Middle frontal gyrus (tissue), 1 donor: ENCODE measurements around the gene STK17A.
"Not testable (repeated sequence)": the region's sequence is repeated elsewhere in the genome, so short reads cannot be mapped to it uniquely, and the experiment has no call there.

Experiments
- DNase-seq: peaks from one replicate; pipeline ENCODE4 v3.0.0-alpha.2; 2015; ENCODE audit warnings: low spot score; ENCODE audit errors: extremely low spot score

Gene STK17A

GRCh38 chr7:43568529-43568928 lies 14.4 kb upstream of the STK17A start:
- DNase-seq, result no peak

- DNase-seq, result no peak
Measured at GRCh38 chr7:43569424-43569823, 13.5 kb upstream of the STK17A start.

- no peak for DNase-seq
Measured at GRCh38 chr7:43570688-43571365, 12.1 kb upstream of the STK17A start.

GRCh38 chr7:43572516-43573049 lies 10.3 kb upstream of the STK17A start:
- no peak for DNase-seq

- not testable (repeated sequence) for DNase-seq
Measured at GRCh38 chr7:43573832-43574231, 9.1 kb upstream of the STK17A start.

- no peak for DNase-seq
Measured at GRCh38 chr7:43575506-43575905, 7.4 kb upstream of the STK17A start.

- DNase-seq, result no peak
Measured at GRCh38 chr7:43576241-43576640, 6.7 kb upstream of the STK17A start.

- DNase-seq, result no peak
Measured at GRCh38 chr7:43577485-43577951, 5.4 kb upstream of the STK17A start.

GRCh38 chr7:43583424-43584194 lies 701 bp downstream of the STK17A start:
- no peak for DNase-seq

GRCh38 chr7:43584195-43584586 lies 1.3 kb downstream of the STK17A start:
- DNase-seq, result no peak

- not testable (repeated sequence) for DNase-seq
Measured at GRCh38 chr7:43584733-43585132, 1.8 kb downstream of the STK17A start.

- DNase-seq, result no peak
Measured at GRCh38 chr7:43585562-43585961, 2.7 kb downstream of the STK17A start.

- no peak for DNase-seq
Measured at GRCh38 chr7:43586251-43586900, 3.5 kb downstream of the STK17A start.

- no peak for DNase-seq
Measured at GRCh38 chr7:43588477-43589132, 5.7 kb downstream of the STK17A start.

- no peak for DNase-seq
Measured at GRCh38 chr7:43589133-43589478, 6.2 kb downstream of the STK17A start.

GRCh38 chr7:43589728-43590127 lies 6.8 kb downstream of the STK17A start:
- no peak for DNase-seq

- DNase-seq, result no peak
Measured at GRCh38 chr7:43590862-43591557, 8.1 kb downstream of the STK17A start.

GRCh38 chr7:43591558-43592180 lies 8.8 kb downstream of the STK17A start:
- no peak for DNase-seq

- no peak for DNase-seq
Measured at GRCh38 chr7:43592326-43592725, 9.4 kb downstream of the STK17A start.

GRCh38 chr7:43593010-43593409 lies 10.1 kb downstream of the STK17A start:
- DNase-seq, result no peak

GRCh38 chr7:43594020-43594419 lies 11.1 kb downstream of the STK17A start:
- no peak for DNase-seq
